Measurements from ENCODE around the gene ABCB9. TPM values are rescaled to one million over a fixed set of nuclear protein-coding genes. Genes with fewer than 3 reads are reported as not detected.
A peak's percentile ranks its signal among the peaks of the same experiment; 100 is the strongest.

ABCB9 gene
- total and polyA plus RNA-seq, 2 experiments from 2014 or later: 1.2 to 7.0 TPM

- TF ChIP-seq ZNF331 (CRISPR knock-in tag; IDR thresholded peaks at IDR 0.05; ENCODE audit: low read depth): no peak
These were observed 71.0 kb downstream of the ABCB9 start (continued) for GRCh38 chr12:122895320-122895703.

- peaks cover 9% of the 10 kb centered on the region; the same call in 2 of the 3 replicates for H3K9me3 Mint-ChIP-seq
- DNase-seq (ENCODE audit: low spot score) (no peak), ATAC-seq (no peak)
- Histone ChIP-seq H4K20me1 (replicated peaks; ENCODE audit: insufficient read depth) (peaks cover 4% of the 10 kb centered on the region), H3K4me2 (peak overlapping the region; percentile 92), H3K4me3 (peak overlapping the region; percentile 78), H3K36me3 (ENCODE audit: insufficient read depth) (no peaks in the 10 kb centered on the region), H3K4me1 (ENCODE audit: insufficient read depth) (peaks cover 41% of the 10 kb centered on the region), H3K27me3 (ENCODE audit: insufficient read depth) (peaks cover 46% of the 10 kb centered on the region), H3K79me2 (replicated peaks; ENCODE audit: insufficient read depth) (peaks cover 46% of the 10 kb centered on the region), H2AFZ (no peak overlapping the region), H3K27ac (ENCODE audit: low read depth) (no peak overlapping the region), H3K9me2 (ENCODE audit: insufficient read depth) (no peaks in the 10 kb centered on the region), H3F3A (replicated peaks; ENCODE audit: low read depth) (peaks cover 15% of the 10 kb centered on the region)
- peaks cover 44% of the 10 kb centered on the region for H3K4me1 Mint-ChIP-seq
- H3K4me3 Mint-ChIP-seq: peak overlapping the region; percentile 81
- peaks cover 36% of the 10 kb centered on the region for H3K27me3 Mint-ChIP-seq (ENCODE audit: insufficient read depth, low read depth, poor library complexity)
- TF ChIP-seq EZH2phosphoT487 (IDR thresholded peaks at IDR 0.05; ENCODE audit: unreplicated experiment): no peak
- no peak for TF ChIP-seq NANOG (IDR thresholded peaks at IDR 0.05; ENCODE audit: borderline replicate concordance)
- TF ChIP-seq STAT1 (IDR thresholded peaks at IDR 0.05; ENCODE audit: unreplicated experiment): no peak
- TF ChIP-seq ZNF331 (CRISPR knock-in tag; IDR thresholded peaks at IDR 0.05; ENCODE audit: low read depth): no peak
- TF ChIP-seq ZNF114 (CRISPR knock-in tag; IDR thresholded peaks at IDR 0.05): no peak
- TF ChIP-seq EZH2 (IDR thresholded peaks at IDR 0.05; ENCODE audit: low read depth, unreplicated experiment): no peak
- no peak for TF ChIP-seq CTCF (conservative IDR thresholded peaks at IDR 0.05; ENCODE audit: low read depth in 2 of 2)
- TF ChIP-seq REST (IDR thresholded peaks at IDR 0.05; ENCODE audit: unreplicated experiment): no peak
- TF ChIP-seq POLR2AphosphoS5 (IDR thresholded peaks at IDR 0.05; ENCODE audit: low read depth): no peak
- no peak for TF ChIP-seq CREB1 (CRISPR knock-in tag; IDR thresholded peaks at IDR 0.05; ENCODE audit: low read depth)
- H3K36me3 Mint-ChIP-seq (ENCODE audit: low read depth): no peaks in the 10 kb centered on the region
- H3K27ac Mint-ChIP-seq: no peak overlapping the region
These were observed 71.8 kb downstream of the ABCB9 start for GRCh38 chr12:122894193-122895121.
